SK-N-SH treated with all-trans-retinoic acid at 6 μM for 48 hours (cell line): ENCODE results near the gene MTTP.

Experiments used
- SNAI2 ChIP-seq: fragments of 250-450 bp; sonication (Bioruptor Pico); IDR thresholded peaks from 2 replicates; pipeline ENCODE4 v1.5.0; 2020; ENCODE audit warnings: mild to moderate bottlenecking, moderate library complexity
- ZC3H10 ChIP-seq: fragments of 250-450 bp; sonication (Bioruptor Pico); IDR thresholded peaks from 2 replicates; pipeline ENCODE4 v1.5.1; 2021; ENCODE audit warnings: mild to moderate bottlenecking, moderate library complexity
- ZFP3 ChIP-seq: fragments of 250-450 bp; sonication (Bioruptor Pico); IDR thresholded peaks from 2 replicates; pipeline ENCODE4 v1.5.0; 2020; ENCODE audit warnings: mild to moderate bottlenecking, moderate library complexity
- ZNF565 ChIP-seq: fragments of 450-650 bp; formaldehyde crosslinking; conservative IDR thresholded peaks from 2 replicates; pipeline ENCODE4 v1.5.0; 2020; ENCODE audit warnings: low read depth, mild to moderate bottlenecking, moderate library complexity
- TF ChIP-seq, protein P1 (sequence below): fragments of 250-450 bp; sonication (Bioruptor Pico); IDR thresholded peaks from 2 replicates; pipeline ENCODE4 v1.8.0; 2020; ENCODE audit warnings: mild to moderate bottlenecking, moderate library complexity, borderline replicate concordance

DNA sequence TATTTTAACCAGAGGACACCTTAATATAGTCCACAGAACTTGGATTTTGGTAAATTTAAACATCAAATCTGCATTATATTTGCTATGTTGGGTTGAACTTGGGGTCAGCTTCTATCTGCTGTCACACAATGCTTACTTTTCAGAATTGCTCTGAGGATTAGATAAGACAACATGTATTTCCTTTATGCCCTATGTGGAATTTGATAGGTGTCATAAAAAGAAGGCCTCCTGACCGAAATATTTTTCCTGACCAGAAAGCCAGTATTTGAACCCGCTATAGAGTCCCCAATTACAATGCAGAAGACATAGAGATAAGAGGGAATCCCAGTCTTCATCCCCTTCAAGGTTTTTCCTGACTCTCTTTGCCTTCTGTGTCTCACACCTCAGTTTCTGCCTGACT is 4.1 kb downstream of the MTTP start:
- TF ChIP-seq ZFP3 (CRISPR knock-in tag) (no peak), ZNF565 (no peak), SNAI2 (CRISPR knock-in tag) (no peak), ZC3H10 (CRISPR knock-in tag) (no peak)
- TF ChIP-seq, protein P1, sequence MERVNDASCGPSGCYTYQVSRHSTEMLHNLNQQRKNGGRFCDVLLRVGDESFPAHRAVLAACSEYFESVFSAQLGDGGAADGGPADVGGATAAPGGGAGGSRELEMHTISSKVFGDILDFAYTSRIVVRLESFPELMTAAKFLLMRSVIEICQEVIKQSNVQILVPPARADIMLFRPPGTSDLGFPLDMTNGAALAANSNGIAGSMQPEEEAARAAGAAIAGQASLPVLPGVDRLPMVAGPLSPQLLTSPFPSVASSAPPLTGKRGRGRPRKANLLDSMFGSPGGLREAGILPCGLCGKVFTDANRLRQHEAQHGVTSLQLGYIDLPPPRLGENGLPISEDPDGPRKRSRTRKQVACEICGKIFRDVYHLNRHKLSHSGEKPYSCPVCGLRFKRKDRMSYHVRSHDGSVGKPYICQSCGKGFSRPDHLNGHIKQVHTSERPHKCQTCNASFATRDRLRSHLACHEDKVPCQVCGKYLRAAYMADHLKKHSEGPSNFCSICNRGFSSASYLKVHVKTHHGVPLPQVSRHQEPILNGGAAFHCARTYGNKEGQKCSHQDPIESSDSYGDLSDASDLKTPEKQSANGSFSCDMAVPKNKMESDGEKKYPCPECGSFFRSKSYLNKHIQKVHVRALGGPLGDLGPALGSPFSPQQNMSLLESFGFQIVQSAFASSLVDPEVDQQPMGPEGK (CRISPR knock-in tag), result no peak
